DOHH2 (cell line): ENCODE measurements around the gene NT5DC3.

Experiments used
- H3F3A ChIP-seq: fragments of 200-600 bp; sonication (generic), shearing (Covaris generic); 2 replicates; pipeline ENCODE4 v1.6.0; 2016; ENCODE audit warnings: antibody characterized with exemption, mild to moderate bottlenecking; ENCODE audit not compliant: control insufficient read depth, insufficient read depth
- H3K27ac ChIP-seq: fragments of 200-600 bp; sonication (generic); 2 replicates; pipeline ENCODE4 v1.5.1; 2014; ENCODE audit warnings: low read depth, mild to moderate bottlenecking, low read length, moderate library complexity
- H3K27me3 ChIP-seq: fragments of 200-600 bp; sonication (generic); 2 replicates; pipeline ENCODE4 v1.6.1; 2014; ENCODE audit warnings: mild to moderate bottlenecking, low read length, mixed read lengths; ENCODE audit not compliant: control insufficient read depth
- H3K36me3 ChIP-seq: fragments of 200-600 bp; sonication (generic); 2 replicates; pipeline ENCODE4 v1.6.1; 2014; ENCODE audit warnings: mild to moderate bottlenecking, low read length, moderate library complexity, mixed read lengths; ENCODE audit not compliant: control insufficient read depth
- H3K4me1 ChIP-seq: fragments of 200-600 bp; sonication (generic); 2 replicates; pipeline ENCODE4 v1.6.1; 2014; ENCODE audit warnings: mild to moderate bottlenecking, low read length, mixed read lengths; ENCODE audit not compliant: control insufficient read depth
- H3K4me2 ChIP-seq: fragments of 200-600 bp; sonication (generic); 2 replicates; pipeline ENCODE4 v1.6.0; 2014; ENCODE audit warnings: mild to moderate bottlenecking, low read length, moderate library complexity
- H3K4me3 ChIP-seq: fragments of 200-600 bp; sonication (generic); 2 replicates; pipeline ENCODE4 v1.5.1; 2014; ENCODE audit warnings: mild to moderate bottlenecking, low read length, mixed read lengths
- H3K79me2 ChIP-seq: fragments of 200-600 bp; sonication (generic); 2 replicates; pipeline ENCODE4 v1.6.1; 2014; ENCODE audit warnings: mild to moderate bottlenecking, low read length, mixed read lengths; ENCODE audit not compliant: control insufficient read depth
- H3K9me2 ChIP-seq: fragments of 200-600 bp; sonication (generic); replicated peaks from 2 replicates; pipeline ENCODE4 v1.6.1; 2014; ENCODE audit warnings: mild to moderate bottlenecking, low read length, mixed read lengths; ENCODE audit not compliant: control insufficient read depth
- H3K9me3 ChIP-seq: fragments of 200-600 bp; sonication (generic); 2 replicates; pipeline ENCODE4 v1.6.1; 2014; ENCODE audit warnings: antibody characterized with exemption, low read length, mixed read lengths; ENCODE audit not compliant: control insufficient read depth, insufficient read depth
- H4K20me1 ChIP-seq: fragments of 200-600 bp; sonication (generic); 2 replicates; pipeline ENCODE4 v1.6.0; 2014; ENCODE audit warnings: low read depth, mild to moderate bottlenecking, antibody characterized with exemption, low read length, moderate library complexity; ENCODE audit not compliant: control insufficient read depth, insufficient read depth
- CTCF ChIP-seq: fragments of 200-600 bp; sonication (generic); IDR thresholded peaks from one replicate; pipeline ENCODE4 v1.5.1; 2014; ENCODE audit warnings: antibody characterized with exemption, mild to moderate bottlenecking, low read depth, low read length; ENCODE audit not compliant: poor library complexity, severe bottlenecking
- EZH2phosphoT487 ChIP-seq: fragments of 200-600 bp; sonication (generic); IDR thresholded peaks from 2 replicates; pipeline ENCODE4 v1.6.1; 2017; ENCODE audit warnings: borderline replicate concordance, mild to moderate bottlenecking, antibody characterized with exemption, low read length, moderate library complexity, mixed read lengths

The NT5DC3 gene

GRCh38 chr12:103814436-103814835 lies 26.6 kb downstream of the NT5DC3 start:
- H3K9me2 ChIP-seq, result no peaks in the 10 kb centered on the region
- no peaks in the 10 kb centered on the region for H3K4me1 ChIP-seq
- H3K4me2 ChIP-seq, result no peak overlapping the region
- TF ChIP-seq EZH2phosphoT487 (no peak), CTCF (no peak)
- H3K27ac ChIP-seq, result no peak overlapping the region
- no peaks in the 10 kb centered on the region for H3K9me3 ChIP-seq
- no peaks in the 10 kb centered on the region for H3K79me2 ChIP-seq
- no peaks in the 10 kb centered on the region for H3K36me3 ChIP-seq
- H3F3A ChIP-seq, result no peaks in the 10 kb centered on the region
- no peaks in the 10 kb centered on the region for H4K20me1 ChIP-seq
- no peak overlapping the region for H3K4me3 ChIP-seq
- no peaks in the 10 kb centered on the region for H3K27me3 ChIP-seq

GRCh38 chr12:103813949-103814348 lies 27.1 kb downstream of the NT5DC3 start:
- Histone ChIP-seq H3F3A (no peaks in the 10 kb centered on the region), H3K27ac (no peak overlapping the region), H3K27me3 (no peaks in the 10 kb centered on the region), H3K4me1 (no peaks in the 10 kb centered on the region), H3K79me2 (no peaks in the 10 kb centered on the region), H3K36me3 (no peaks in the 10 kb centered on the region), H3K9me3 (no peaks in the 10 kb centered on the region), H3K4me3 (no peak overlapping the region), H3K9me2 (no peaks in the 10 kb centered on the region), H4K20me1 (no peaks in the 10 kb centered on the region), H3K4me2 (no peak overlapping the region)
- no peak for TF ChIP-seq EZH2phosphoT487
- no peak for TF ChIP-seq CTCF

- no peaks in the 10 kb centered on the region for H3K9me2 ChIP-seq
- no peaks in the 10 kb centered on the region for H4K20me1 ChIP-seq
- TF ChIP-seq CTCF (no peak), EZH2phosphoT487 (no peak)
- no peaks in the 10 kb centered on the region for H3K79me2 ChIP-seq
- H3K4me2 ChIP-seq, result no peak overlapping the region
- no peaks in the 10 kb centered on the region for H3K9me3 ChIP-seq
- no peak overlapping the region for H3K27ac ChIP-seq
- H3K4me3 ChIP-seq, result no peak overlapping the region
- no peaks in the 10 kb centered on the region for H3F3A ChIP-seq
- no peaks in the 10 kb centered on the region for H3K4me1 ChIP-seq
- H3K27me3 ChIP-seq, result no peaks in the 10 kb centered on the region
- H3K36me3 ChIP-seq, result no peaks in the 10 kb centered on the region
Measured at GRCh38 chr12:103813426-103813825, 27.6 kb downstream of the NT5DC3 start.

GRCh38 chr12:103812789-103813188 lies 28.2 kb downstream of the NT5DC3 start:
- Histone ChIP-seq H3K4me2 (no peak overlapping the region), H3K79me2 (no peaks in the 10 kb centered on the region), H3K4me1 (no peaks in the 10 kb centered on the region), H3F3A (no peaks in the 10 kb centered on the region), H3K9me2 (no peaks in the 10 kb centered on the region), H3K4me3 (no peak overlapping the region), H3K36me3 (no peaks in the 10 kb centered on the region), H3K9me3 (no peaks in the 10 kb centered on the region), H3K27ac (no peak overlapping the region), H4K20me1 (no peaks in the 10 kb centered on the region), H3K27me3 (no peaks in the 10 kb centered on the region)
- no peak for TF ChIP-seq CTCF
- no peak for TF ChIP-seq EZH2phosphoT487
